Keratinocyte (primary cell): ENCODE data around the gene AEBP1. TPM values are rescaled to one million over a fixed set of nuclear protein-coding genes. Genes with fewer than 3 reads are reported as not detected.

Experiments used
- DNase-seq: peaks from one replicate; pipeline ENCODE4 v3.0.0-alpha.2; 2011; ENCODE audit warnings: low read depth, missing footprints, low spot score
- FAIRE-seq: peaks from 2 replicates; lab custom pipeline; 2011; peaks lifted over from hg19 to GRCh38; lab: Jason Lieb, UNC
- H2AFZ ChIP-seq: 2 replicates; pipeline ENCODE4 v1.6.0; 2012; ENCODE audit warnings: low read length, control low read depth, inconsistent platforms; ENCODE audit not compliant: control insufficient read depth
- H3K27ac ChIP-seq: 2 replicates; pipeline ENCODE4 v1.5.1; 2011; ENCODE audit warnings: low read length; ENCODE audit not compliant: control insufficient read depth, insufficient read depth
- H3K27me3 ChIP-seq: 3 replicates; pipeline ENCODE4 v1.6.0; 2011; ENCODE audit warnings: low read length; ENCODE audit not compliant: control insufficient read depth, insufficient read depth; ENCODE audit errors: extremely low read depth
- H3K36me3 ChIP-seq, 2 experiments: 2 replicates in 1 of 2; 3 replicates in 1 of 2; pipeline ENCODE4 v1.5.1; 2011; ENCODE audit warnings: low read length in 2 of 2, mild to moderate bottlenecking in 1 of 2; ENCODE audit not compliant: control insufficient read depth in 2 of 2, insufficient read depth in 2 of 2; ENCODE audit errors: extremely low read depth in 1 of 2
- H3K4me1 ChIP-seq: 3 replicates; pipeline ENCODE4 v1.5.1; 2011; ENCODE audit warnings: low read length; ENCODE audit not compliant: control insufficient read depth, insufficient read depth; ENCODE audit errors: extremely low read depth
- H3K4me2 ChIP-seq: 3 replicates; pipeline ENCODE4 v1.6.0; 2011; ENCODE audit warnings: low read depth, low read length; ENCODE audit not compliant: control insufficient read depth, insufficient read depth; ENCODE audit errors: extremely low read depth
- H3K4me3 ChIP-seq, 3 experiments: fragments of 200-600 bp in 1 of 3; sonication (generic) in 1 of 3; 2 replicates in 2 of 3; 3 replicates in 1 of 3; pipeline ENCODE4 v1.5.1; 2011 to 2016; ENCODE audit warnings: low read length in 3 of 3, mild to moderate bottlenecking in 3 of 3, control low read depth in 2 of 3, inconsistent platforms in 1 of 3, low read depth in 1 of 3, mixed read lengths in 1 of 3, mixed run types in 1 of 3, moderate library complexity in 1 of 3; ENCODE audit not compliant: control insufficient read depth in 2 of 3, insufficient read depth in 2 of 3; ENCODE audit errors: extremely low read depth in 1 of 3
- H3K79me2 ChIP-seq: 2 replicates; pipeline ENCODE4 v1.6.0; 2012; ENCODE audit warnings: low read length; ENCODE audit not compliant: control insufficient read depth, insufficient read depth
- H3K9ac ChIP-seq: 3 replicates; pipeline ENCODE4 v1.6.0; 2011; ENCODE audit warnings: low read length; ENCODE audit not compliant: control insufficient read depth, insufficient read depth; ENCODE audit errors: extremely low read depth
- H3K9me1 ChIP-seq: 3 replicates; pipeline ENCODE4 v1.6.0; 2011; ENCODE audit warnings: low read length; ENCODE audit not compliant: control insufficient read depth, insufficient read depth; ENCODE audit errors: extremely low read depth
- H3K9me3 ChIP-seq: 2 replicates; pipeline ENCODE4 v1.5.1; 2012; ENCODE audit warnings: low read depth, low read length; ENCODE audit not compliant: control insufficient read depth
- H4K20me1 ChIP-seq: 3 replicates; pipeline ENCODE4 v1.6.0; 2011; ENCODE audit warnings: low read length; ENCODE audit not compliant: control insufficient read depth, insufficient read depth; ENCODE audit errors: extremely low read depth
- CTCF ChIP-seq, 3 experiments: IDR thresholded peaks in 1 of 3; conservative IDR thresholded peaks in 1 of 3; optimal IDR thresholded peaks in 1 of 3; 2 replicates in 2 of 3; 3 replicates in 1 of 3; pipeline versions ENCODE3 to v1.5.1; 2011; ENCODE audit warnings: low read length in 3 of 3, mild to moderate bottlenecking in 3 of 3, moderate library complexity in 2 of 3, control low read depth in 1 of 3, inconsistent platforms in 1 of 3; ENCODE audit not compliant: insufficient read depth in 2 of 3; ENCODE audit errors: extremely low read depth in 1 of 3
- EZH2 ChIP-seq: IDR thresholded peaks from one replicate; pipeline ENCODE4 v1.6.1; 2012; ENCODE audit warnings: inconsistent platforms, mild to moderate bottlenecking, low read length, moderate library complexity
- dilution Hi-C: fragments of 300-500 bp; cut with MboI; formaldehyde crosslinking; loops from one replicate; pipeline ENCODE4 v1.7.0; 2020; ENCODE audit warnings: low sequenced_read_pairs; ENCODE audit not compliant: extremely low pct_ligation_motif_present
- polyA plus RNA-seq, 5 experiments: library from polyadenylated mRNA; depleted of rRNA in 3 of 5; stranded (reverse) in 3 of 5; stranded (forward) in 1 of 5; unstranded in 1 of 5; fragments of >200 nt; gene quantifications; 1 replicate in 1 of 5; 2 replicates in 3 of 5; 3 replicates in 1 of 5; pipeline versions ENCODE4 v1.2.1 to v1.2.3, GENCODE V29; 2011 to 2012; ENCODE audit warnings: missing spikeins in 2 of 5, low read depth in 1 of 5, low replicate concordance in 1 of 5

AEBP1 gene
- polyA plus RNA-seq, 1 donor (not counting 4 experiments of a cell fraction or from before 2014, with no cell fraction given), result 0.03 TPM

- FAIRE-seq, result no peak
- Histone ChIP-seq H3K27ac (peak overlapping the region; percentile 61), H3K27me3 (no peaks in the 10 kb centered on the region), H3K4me3 (peak overlapping the region; percentile 75 to 78 (median 75)), H2AFZ (peak overlapping the region; percentile 88), H3K4me1 (peaks cover 3% of the 10 kb centered on the region), H3K36me3 (peaks cover 5 to 18% of the 10 kb centered on the region in 2 experiments), H3K79me2 (no peaks in the 10 kb centered on the region), H3K9ac (peak overlapping the region; percentile 77), H3K9me3 (no peaks in the 10 kb centered on the region), H3K4me2 (peak overlapping the region; percentile 90), H3K9me1 (no peaks in the 10 kb centered on the region), H4K20me1 (no peaks in the 10 kb centered on the region)
- dilution Hi-C loops, result no loop called here
- peak; percentile 86 for DNase-seq
- TF ChIP-seq CTCF (optimal IDR thresholded peaks at IDR 0.05 in 1 of 3, IDR thresholded peaks at IDR 0.05 in 1 of 3, conservative IDR thresholded peaks at IDR 0.05 in 1 of 3; ENCODE audit: extremely low read depth in 1 of 3, insufficient read depth in 2 of 3, low read length in 3 of 3) (no peak), EZH2 (no peak)
Observed at GRCh38 chr7:44082541-44083207, 21.5 kb upstream of the AEBP1 start.

DNA sequence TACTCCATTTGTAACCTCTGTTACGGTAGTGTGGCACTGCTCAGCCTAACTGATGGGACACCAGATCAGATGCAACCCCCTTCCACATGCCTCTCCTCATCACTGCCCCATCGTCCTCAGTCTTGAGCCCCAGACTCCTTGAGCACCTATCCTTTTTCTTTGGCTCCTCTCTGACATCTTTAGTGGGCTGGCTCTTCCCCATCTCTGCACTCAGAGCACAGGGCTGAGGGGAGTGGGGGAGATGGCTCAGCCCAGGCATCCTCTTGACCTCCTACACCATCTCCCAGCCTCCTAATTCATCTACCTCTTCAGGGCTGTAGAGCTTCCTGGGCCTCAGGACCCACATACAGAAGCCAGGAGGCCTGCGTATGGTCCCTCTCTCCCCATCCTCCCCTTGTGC, 20.3 kb upstream of the AEBP1 start:
- H3K27ac ChIP-seq, result no peak overlapping the region
- FAIRE-seq, result no peak
- no peaks in the 10 kb centered on the region for H3K9me3 ChIP-seq
- H3K4me3 ChIP-seq, result no peak overlapping the region
- DNase-seq, result no peak
- no peak overlapping the region for H3K4me2 ChIP-seq
- H3K4me1 ChIP-seq, result peaks cover 9% of the 10 kb centered on the region
- H2AFZ ChIP-seq, result no peak overlapping the region
- H3K9ac ChIP-seq, result no peak overlapping the region
- H4K20me1 ChIP-seq, result no peaks in the 10 kb centered on the region
- no peaks in the 10 kb centered on the region for H3K79me2 ChIP-seq
- H3K9me1 ChIP-seq, result no peaks in the 10 kb centered on the region
- TF ChIP-seq CTCF (optimal IDR thresholded peaks at IDR 0.05 in 1 of 3, IDR thresholded peaks at IDR 0.05 in 1 of 3, conservative IDR thresholded peaks at IDR 0.05 in 1 of 3; ENCODE audit: extremely low read depth in 1 of 3, insufficient read depth in 2 of 3, low read length in 3 of 3) (no peak), EZH2 (no peak)
- dilution Hi-C loops, result no loop called here
- H3K36me3 ChIP-seq, result peaks cover 0 to 11% of the 10 kb centered on the region in 2 experiments
- no peaks in the 10 kb centered on the region for H3K27me3 ChIP-seq
